Vagina (tissue), 2 donors: ENCODE results near the gene KCNK4.

Experiments used
- CTCF ChIP-seq, 3 experiments: fragments of 450-650 bp in 2 of 3; fragments of 200-600 bp in 1 of 3; sonication (generic) in 1 of 3; IDR thresholded peaks; one replicate each; pipeline ENCODE4 v1.5.1; 2017 to 2019; ENCODE audit warnings: antibody characterized with exemption in 3 of 3, mild to moderate bottlenecking in 2 of 3, moderate library complexity in 2 of 3
- POLR2A ChIP-seq, 2 donors: fragments of 450-650 bp; IDR thresholded peaks; one replicate each; pipeline ENCODE4 v1.6.1; 2017; ENCODE audit warnings: antibody characterized with exemption in 2 of 2, mild to moderate bottlenecking in 2 of 2, moderate library complexity in 2 of 2
- POLR2AphosphoS5 ChIP-seq, 2 donors: sonication (generic); formaldehyde crosslinking; IDR thresholded peaks; one replicate each; pipeline ENCODE4 v1.9.0; 2017; ENCODE audit warnings: antibody characterized with exemption in 2 of 2, mild to moderate bottlenecking in 2 of 2, low read depth in 1 of 2; ENCODE audit not compliant: insufficient read depth in 1 of 2

- TF ChIP-seq POLR2A (IDR thresholded peaks at IDR 0.05) = no peak
- TF ChIP-seq POLR2AphosphoS5 (IDR thresholded peaks at IDR 0.05; ENCODE audit: insufficient read depth in 1 of 2, low read depth in 1 of 2) = no peak
- TF ChIP-seq CTCF (IDR thresholded peaks at IDR 0.05) = no peak
Measured at GRCh38 chr11:64285885-64286800, 5.0 kb upstream of the KCNK4 start.
